ENCODE results near the gene SLITRK5.

Gene SLITRK5

DNA sequence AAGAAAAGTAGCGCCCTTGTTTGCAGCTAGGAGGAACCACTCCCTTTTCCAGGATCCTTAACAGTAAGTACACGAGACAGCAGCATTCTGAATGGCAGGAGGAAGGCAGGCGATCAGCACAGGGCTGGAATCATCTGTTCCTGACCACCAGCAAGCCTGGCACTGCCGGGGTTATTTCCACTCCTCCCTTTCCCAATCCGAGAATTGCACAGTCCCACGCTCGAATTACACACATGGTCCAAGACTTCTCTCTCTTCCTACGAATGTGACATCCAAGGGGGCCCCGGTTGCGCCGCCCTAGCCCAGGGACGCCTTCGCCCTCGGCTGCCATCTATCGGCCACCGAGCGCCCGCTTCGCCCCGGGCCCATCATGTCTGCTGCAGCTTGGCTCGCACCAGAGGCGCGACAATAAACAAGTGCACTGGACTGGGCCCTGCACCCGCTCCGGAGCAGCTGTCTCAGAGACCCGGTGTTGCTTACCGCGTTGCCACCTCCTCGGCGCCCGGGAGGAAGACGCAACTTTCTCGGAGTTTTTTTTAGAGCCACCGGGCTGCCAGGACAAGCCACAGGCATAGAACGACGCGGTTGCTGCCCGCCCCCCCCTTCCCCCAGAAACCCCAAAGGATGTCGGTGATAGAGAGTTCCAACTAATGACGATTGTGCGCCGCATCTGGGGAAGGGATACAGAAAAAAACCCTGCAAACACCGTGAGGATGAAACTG, at the start of gene SLITRK5:
Gene SLITRK5, plus strand, starts transcription at position 341 of the 722 bp plus-strand sequence. CDS start 4,018 bp downstream, outside the sequence.
- peak; percentile 28 for DNase-seq

DNA sequence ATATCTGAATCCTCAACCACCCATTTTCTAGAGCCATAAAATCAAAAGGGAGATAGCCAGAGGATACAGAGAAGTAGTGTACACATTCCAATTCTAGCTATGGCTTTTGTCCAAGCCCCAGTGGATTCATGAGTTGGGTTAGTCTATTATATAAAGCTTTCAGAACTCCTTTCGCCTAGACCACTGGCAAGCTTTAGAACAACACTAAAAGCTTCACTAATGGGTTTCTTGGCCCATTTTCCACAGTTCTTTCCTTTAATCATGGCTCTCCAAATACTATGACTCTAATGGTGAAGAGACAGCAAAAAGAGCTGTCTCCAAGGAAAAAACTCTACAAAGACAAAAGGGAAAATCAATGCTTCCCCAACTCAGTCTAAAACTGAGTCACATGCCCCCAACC, 48.2 kb upstream of the SLITRK5 start:
- DNase-seq = no peak

- no peak for DNase-seq
These were observed 14.9 kb upstream of the SLITRK5 start for GRCh38 chr13:87656306-87656705.

DNA sequence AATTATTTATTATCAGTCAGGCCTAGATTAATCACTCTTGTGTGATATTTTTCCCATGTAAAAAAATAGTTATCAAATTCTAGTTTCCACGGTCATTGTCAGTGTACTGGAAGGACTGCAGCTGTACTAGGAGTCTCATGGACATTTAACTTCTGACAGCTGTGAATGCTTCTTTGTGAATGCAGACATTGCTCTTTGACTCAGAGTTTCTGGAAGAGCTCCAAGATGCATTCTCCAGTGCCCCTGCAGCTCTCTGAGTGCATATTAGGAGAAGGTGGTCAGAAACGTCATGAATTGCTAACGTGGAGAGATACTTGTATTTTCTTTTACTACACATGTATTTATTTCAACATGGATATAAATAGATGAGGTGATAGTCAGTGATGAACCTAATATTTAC, 9.7 kb upstream of the SLITRK5 start:
- no peak for DNase-seq

DNA sequence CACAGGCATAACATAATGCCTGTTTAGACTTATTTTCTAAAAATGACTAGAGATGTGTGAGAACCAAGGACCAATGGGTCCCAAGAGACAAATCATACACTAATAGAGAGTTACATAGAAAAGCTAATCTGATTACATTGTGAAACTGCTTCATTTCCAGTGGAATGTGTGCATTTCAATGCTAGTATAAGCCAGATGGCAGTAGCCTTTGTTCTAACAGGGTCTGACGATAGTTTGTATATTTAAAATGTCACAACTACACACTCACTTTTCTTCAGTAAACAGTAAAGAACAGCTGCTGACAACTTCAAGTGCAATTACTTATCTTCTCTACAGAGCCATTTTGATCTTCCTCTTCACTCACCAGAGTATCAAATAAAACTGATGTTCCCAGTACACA, 4.3 kb upstream of the SLITRK5 start:
- DNase-seq = no peak

GRCh38 chr13:87667686-87668085, 3.5 kb upstream of the SLITRK5 start:
- no peak for DNase-seq

DNA sequence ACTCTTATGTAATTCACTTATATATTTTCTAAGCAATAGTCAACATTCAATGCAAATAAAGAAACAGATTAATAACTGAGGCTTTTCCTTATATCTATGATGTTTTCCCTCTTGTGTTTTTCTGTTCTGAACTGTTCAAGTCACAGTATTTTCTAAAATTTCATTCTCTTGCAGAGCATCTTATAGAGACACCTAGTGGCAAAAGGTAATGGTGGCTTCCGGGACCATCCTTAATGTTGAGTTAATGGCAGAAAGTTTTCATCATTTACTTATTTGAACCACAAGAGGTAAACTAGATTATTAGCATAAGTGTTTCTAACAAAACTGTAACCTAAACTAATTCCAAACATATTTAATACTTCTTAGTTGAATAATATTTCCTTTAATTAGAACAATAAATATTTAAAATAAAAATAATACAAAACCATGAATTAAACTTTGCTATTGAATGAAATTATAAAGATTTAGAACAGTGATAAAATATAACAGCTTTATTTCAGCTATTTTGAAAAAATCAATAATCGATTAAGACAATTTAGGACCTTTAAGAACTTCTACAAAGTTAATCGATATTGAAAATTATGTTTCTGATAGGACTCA, 1.7 kb upstream of the SLITRK5 start:
- no peak for DNase-seq

GRCh38 chr13:87671753-87672605, 808 bp downstream of the SLITRK5 start:
- DNase-seq = no peak

DNA sequence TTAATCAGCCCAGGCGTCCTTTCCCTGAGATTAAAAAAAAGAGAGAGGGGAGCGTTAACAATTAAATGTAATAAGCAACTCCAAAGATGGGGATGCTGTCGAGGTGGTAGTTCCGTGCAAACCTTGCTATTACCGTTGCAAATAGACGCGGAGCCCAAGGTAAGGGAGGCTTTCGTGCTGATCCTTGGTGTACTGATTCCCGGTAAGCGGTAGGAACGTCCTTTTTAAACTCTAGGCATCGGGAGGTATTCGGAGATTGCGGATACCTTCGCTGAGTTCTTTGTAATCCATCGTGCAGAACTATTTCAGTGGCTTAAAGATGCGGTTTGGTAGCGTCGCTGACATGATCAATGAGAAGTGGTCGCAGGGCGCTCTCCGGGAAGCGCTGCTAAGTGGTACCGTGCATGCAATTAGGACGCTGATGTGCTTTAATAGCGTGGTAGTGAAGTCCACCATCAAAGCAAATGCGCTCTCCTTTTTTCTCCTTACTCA, 3.1 kb downstream of the SLITRK5 start:
- no peak for DNase-seq

DNA sequence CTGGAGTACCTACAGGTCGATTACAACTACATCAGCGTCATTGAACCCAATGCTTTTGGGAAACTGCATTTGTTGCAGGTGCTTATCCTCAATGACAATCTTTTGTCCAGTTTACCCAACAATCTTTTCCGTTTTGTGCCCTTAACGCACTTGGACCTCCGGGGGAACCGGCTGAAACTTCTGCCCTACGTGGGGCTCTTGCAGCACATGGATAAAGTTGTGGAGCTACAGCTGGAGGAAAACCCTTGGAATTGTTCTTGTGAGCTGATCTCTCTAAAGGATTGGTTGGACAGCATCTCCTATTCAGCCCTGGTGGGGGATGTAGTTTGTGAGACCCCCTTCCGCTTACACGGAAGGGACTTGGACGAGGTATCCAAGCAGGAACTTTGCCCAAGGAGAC, 4.7 kb downstream of the SLITRK5 start:
- no peak for DNase-seq

DNA sequence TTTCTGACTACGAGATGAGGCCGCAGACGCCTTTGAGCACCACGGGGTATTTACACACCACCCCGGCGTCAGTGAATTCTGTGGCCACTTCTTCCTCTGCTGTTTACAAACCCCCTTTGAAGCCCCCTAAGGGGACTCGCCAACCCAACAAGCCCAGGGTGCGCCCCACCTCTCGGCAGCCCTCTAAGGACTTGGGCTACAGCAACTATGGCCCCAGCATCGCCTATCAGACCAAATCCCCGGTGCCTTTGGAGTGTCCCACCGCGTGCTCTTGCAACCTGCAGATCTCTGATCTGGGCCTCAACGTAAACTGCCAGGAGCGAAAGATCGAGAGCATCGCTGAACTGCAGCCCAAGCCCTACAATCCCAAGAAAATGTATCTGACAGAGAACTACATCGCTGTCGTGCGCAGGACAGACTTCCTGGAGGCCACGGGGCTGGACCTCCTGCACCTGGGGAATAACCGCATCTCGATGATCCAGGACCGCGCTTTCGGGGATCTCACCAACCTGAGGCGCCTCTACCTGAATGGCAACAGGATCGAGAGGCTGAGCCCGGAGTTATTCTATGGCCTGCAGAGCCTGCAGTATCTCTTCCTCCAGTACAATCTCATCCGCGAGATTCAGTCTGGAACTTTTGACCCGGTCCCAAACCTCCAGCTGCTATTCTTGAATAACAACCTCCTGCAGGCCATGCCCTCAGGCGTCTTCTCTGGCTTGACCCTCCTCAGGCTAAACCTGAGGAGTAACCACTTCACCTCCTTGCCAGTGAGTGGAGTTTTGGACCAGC, 5.3 kb downstream of the SLITRK5 start:
- DNase-seq = no peak

GRCh38 chr13:87677043-87677495, 5.9 kb downstream of the SLITRK5 start:
- no peak for DNase-seq

- DNase-seq = no peak
These were observed 6.6 kb downstream of the SLITRK5 start for GRCh38 chr13:87677496-87678371.

- no peak for DNase-seq
These were observed 7.2 kb downstream of the SLITRK5 start for GRCh38 chr13:87678372-87678752.

DNA sequence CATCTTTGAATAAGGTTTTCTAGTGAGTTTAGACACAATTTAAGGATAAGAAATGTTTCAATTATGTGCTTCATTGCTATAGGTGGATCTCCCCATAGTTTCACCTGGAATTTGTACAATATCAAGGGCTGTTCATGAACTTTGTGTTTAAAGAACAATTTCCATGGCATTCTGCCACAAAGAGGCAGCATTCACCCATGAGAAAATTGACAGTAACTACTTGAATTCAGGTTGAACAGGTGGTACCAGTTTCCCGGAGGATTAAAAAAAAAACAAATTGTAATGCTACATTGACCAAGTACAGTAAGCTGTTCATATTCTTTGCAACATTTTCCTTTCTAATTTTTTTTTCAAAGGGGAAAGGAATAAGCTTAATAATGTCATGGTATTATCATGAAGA, 9.1 kb downstream of the SLITRK5 start:
- no peak for DNase-seq

DNA sequence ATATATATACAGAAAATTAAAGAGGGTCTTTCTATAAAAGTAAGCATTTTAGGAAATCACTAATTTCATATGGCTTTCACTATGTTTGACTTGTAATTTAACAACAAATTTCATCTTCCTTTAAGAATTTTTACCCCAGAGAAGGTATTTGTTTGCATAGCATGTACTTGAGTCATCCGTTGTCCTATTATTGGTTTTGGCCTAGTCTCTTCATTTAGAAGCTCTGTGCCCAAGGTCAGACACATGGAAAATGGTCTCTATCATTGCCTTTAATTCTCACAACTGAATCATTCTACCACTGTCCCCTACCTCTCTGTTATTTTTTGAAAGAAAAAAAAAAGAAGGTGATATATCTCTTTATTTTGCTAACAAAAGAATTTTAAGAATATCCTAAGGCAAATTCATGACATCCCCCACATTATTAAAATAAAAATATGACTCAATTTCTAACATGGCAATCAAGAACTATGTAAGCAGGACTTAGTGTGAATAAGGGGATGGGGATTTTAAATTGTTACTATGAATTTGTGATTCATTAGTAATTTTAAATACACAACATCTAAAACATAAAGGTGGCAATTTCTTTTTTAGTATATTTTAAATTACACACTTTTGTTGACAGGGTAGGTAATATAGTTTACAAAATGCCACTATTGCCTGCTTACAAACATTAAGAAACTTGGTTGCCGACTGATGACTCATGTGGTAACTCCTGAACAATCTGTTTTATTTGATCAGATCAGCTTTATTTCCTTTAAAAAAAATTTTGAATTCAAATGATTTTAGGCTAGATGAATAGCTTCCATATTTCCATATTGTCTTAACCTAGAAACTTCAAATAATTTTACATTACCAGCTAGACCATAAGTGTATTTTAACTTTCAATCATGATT, 13.9 kb downstream of the SLITRK5 start:
- DNase-seq = no peak

DNA sequence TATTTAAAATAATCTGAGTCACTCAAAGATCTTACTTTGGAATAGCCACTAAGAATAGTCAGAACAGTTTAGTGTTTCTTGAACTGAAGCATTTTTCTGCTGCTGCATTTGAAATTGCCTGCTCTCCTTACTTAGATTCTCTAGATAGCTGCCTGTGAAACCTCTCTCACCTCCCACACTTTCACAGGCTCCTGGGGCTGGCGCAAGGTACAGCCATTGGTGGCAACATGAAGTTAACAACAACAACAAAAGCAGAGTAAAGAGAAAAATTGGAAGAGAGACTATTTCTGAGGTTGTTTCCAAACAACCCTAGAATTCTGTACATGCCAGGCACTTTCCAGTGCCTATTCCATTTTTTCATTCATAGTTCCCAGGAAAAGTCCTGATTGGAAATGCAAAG, 25.3 kb downstream of the SLITRK5 start:
- no peak for DNase-seq

GRCh38 chr13:87698268-87698667, 27.1 kb downstream of the SLITRK5 start:
- no peak for DNase-seq

DNA sequence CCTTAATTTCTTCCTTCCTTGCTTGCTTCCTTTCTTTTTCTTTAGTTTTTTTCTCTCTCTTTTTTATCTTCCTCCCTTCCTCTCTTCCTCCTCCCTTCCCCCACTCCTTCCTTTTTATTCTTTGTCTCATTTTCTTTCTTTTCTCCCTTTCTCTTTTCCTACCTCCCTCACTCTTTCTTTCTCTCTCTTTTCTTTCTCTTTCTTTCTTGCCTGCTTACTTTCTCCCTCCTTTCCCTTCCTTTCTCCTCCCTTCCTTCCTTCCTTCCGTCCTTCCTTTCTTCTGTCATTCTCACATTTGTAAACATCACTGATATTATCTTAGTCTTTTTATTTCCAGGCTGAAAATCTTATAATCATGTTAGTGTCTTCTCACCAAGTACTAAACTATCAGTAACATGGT, 38.8 kb downstream of the SLITRK5 start:
- no peak for DNase-seq

GRCh38 chr13:87712012-87712411, 40.8 kb downstream of the SLITRK5 start:
- DNase-seq = no peak

Measured in EL (cell line).